Fibroblast of mammary gland (primary cell): ENCODE results near the gene C1R.

Experiments used
- DNase-seq: peaks from one replicate; pipeline ENCODE4 v3.0.0-alpha.2; 2010; ENCODE audit warnings: low read depth
- H3K4me3 ChIP-seq: 2 replicates; pipeline ENCODE4 v1.5.1; 2011; ENCODE audit warnings: low read depth, mild to moderate bottlenecking, low read length, moderate library complexity; ENCODE audit not compliant: control insufficient read depth
- TF ChIP-seq, protein P1 (sequence below): conservative IDR thresholded peaks from 2 replicates; pipeline ENCODE4 v1.5.1; 2011; ENCODE audit warnings: low read depth, low read length, inconsistent platforms; ENCODE audit not compliant: control insufficient read depth, insufficient read depth

C1R gene

DNA sequence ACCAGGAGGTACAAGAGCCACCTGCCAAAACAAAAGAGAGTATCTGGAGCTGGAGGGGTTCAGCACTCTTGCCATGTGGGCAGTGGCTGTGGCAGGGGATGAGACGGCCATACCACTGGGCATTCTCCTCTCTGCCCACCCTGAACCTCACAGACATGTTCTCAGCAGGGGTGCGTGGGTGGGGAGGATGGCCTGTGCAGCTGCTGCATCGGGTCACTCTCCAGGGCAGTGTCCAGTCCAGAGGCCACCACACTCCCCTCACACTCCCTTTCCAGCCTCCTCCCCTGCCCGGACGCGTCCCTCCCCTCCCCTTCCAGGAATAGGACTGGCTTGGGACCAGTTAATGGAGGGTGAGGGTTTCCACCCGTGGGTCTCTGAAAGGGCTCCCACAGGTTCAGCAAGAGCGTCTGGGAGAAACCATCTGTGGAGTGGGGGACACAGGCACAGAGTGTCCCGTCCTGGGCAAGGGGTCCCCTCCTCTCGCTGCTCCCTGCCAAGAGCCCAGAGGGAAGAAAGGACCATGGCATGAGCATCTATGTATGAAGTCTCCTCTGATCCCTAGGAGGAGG lies 501 bp downstream of the C1R start:
- H3K4me3 ChIP-seq = peak overlapping the region; percentile 60
- TF ChIP-seq, protein P1, sequence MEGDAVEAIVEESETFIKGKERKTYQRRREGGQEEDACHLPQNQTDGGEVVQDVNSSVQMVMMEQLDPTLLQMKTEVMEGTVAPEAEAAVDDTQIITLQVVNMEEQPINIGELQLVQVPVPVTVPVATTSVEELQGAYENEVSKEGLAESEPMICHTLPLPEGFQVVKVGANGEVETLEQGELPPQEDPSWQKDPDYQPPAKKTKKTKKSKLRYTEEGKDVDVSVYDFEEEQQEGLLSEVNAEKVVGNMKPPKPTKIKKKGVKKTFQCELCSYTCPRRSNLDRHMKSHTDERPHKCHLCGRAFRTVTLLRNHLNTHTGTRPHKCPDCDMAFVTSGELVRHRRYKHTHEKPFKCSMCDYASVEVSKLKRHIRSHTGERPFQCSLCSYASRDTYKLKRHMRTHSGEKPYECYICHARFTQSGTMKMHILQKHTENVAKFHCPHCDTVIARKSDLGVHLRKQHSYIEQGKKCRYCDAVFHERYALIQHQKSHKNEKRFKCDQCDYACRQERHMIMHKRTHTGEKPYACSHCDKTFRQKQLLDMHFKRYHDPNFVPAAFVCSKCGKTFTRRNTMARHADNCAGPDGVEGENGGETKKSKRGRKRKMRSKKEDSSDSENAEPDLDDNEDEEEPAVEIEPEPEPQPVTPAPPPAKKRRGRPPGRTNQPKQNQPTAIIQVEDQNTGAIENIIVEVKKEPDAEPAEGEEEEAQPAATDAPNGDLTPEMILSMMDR = no peak
- no peak for DNase-seq

DNA sequence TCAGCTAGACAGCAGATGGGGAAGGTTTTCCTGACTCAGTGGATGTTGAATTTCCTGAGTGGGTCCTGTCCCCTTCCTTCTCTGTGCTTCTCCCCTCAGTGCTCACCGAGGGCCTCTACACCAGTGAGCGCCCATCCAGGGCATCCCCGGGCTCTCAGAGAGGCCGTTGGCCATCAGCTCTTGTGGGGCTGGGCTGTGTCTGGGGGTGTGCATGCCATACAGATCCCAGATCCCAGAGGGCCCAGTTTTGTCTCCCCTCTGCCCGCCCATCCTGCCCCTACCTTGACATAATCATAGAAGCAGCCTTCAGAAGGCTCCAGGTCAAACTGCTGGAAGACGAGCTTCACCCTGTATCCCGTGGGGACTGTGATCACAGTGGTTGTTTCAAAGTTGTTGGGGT lies 1.1 kb downstream of the C1R start:
- TF ChIP-seq, protein P1 = no peak
- DNase-seq = no peak
- peak overlapping the region; percentile 60 for H3K4me3 ChIP-seq

DNA sequence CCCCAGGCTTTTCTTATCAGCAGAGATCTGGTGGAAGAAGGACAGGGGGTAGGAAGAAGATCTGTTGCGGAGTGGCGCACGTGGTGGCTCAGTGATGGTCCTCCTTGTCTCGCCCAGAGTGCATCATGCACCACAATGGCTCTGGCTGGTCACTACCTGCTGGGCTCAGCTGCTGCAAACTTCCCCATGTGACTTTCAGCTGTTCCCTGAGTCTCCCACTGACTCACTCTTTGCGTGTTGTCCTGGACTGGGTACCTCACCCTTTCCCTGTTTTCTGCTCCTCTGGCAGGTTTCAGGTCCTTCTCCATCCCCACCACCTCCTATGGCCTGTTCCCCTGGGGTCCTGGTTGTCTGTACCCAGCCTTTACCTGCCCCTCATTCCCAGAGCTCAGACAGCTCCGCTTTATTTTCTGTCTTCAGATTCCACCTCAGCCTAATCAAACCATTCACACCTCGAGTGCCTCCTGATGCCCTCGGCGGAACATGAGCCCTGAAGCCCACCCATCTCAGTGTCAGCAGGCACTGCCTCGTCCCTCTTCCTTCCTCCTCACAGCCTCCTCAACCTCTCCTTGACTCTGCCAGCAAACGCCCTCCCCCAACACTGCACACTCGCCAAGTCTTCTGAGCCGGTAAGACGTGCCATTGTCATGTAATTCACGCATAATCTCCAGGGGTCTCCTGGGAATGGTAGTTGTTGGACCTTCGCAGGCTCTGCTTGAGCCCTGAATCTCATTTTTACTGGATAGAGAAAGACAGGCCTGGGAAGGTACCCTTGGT lies 1.8 kb downstream of the C1R start:
- H3K4me3 ChIP-seq = peak overlapping the region; percentile 60
- DNase-seq = peak; percentile 65
- TF ChIP-seq, protein P1 = no peak

DNA sequence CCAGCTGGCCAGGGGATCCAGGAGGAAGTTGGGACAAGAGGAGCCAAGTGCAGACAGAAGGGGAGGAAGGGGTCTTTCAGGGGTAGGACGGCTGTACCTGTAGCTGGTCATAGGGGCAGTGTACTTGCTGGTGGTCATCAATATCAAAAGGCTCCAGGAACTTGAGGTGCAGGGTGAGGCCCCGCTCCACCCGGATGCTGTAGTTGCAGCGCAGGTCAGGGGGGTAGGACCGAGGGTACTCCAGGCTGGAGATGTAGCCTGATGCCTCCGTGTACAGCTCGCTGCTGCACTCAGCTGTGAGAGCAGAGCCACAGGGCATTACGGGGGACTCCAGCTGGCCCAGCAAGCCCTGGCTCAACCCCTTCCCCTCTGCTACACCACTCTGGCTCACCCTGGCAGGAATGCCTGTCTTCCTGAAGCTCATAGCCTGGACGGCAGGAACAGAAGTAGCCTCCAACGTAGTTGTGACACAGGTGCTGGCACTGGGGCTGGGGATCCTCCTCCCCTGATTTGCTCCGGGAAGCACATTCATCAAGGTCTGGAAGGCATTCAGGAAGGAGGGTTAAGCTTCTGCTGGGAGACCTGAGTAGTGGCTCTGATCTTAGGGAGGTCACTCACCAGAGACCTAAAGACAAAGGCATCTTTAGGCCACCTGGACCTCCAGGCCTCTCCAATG lies 2.9 kb downstream of the C1R start:
- no peak overlapping the region for H3K4me3 ChIP-seq
- DNase-seq = no peak
- TF ChIP-seq, protein P1 = no peak

DNA sequence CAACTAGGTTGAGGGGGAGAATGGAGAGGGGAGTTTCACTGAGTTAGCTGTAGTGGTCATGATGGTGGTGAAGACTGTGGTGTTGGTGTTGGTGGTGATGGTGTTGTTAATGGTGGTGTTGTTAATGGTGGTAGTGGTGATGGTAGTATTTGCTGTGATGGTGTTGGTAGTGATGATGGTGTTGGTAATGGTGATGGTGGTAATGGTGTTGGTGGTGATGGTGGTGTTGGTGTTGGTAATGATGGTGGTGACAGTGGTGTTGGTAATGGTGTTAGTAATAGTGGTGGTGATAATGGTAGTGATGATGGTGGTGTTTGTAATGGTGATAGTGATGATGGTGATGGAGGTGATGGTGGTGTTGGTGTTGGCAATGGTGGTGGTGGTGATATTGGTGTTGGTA lies 9.1 kb downstream of the C1R start:
- DNase-seq = no peak
- no peak overlapping the region for H3K4me3 ChIP-seq
- TF ChIP-seq, protein P1 = no peak

DNA sequence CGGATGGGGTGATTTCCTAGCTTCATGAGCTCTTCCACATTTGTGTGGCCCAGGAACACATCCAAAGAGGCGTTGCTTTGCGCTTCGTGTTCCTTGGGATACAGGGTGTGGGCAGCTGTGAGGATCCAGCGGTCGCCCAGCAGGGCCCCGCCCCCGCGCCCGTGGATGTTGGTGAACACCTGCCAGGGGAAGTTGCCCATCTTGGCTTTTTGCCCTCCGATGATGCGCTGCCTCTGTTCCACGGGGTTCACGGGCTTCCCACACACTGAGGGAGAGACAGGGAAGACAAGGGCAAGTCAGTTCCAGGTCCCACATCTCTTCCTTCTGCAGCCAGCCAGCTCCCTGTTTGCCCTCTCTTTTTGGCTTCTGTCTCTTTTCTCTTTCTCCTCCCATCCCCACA lies 11.2 kb downstream of the C1R start:
- no peak for DNase-seq
- H3K4me3 ChIP-seq = no peak overlapping the region
- TF ChIP-seq, protein P1 = no peak
